ENCODE measurements around the gene B4GALT5.

The B4GALT5 gene

GRCh38 chr20:49682278-49682677 lies 31.4 kb downstream of the B4GALT5 start:
- Histone ChIP-seq H3K4me1 (ENCODE audit: insufficient read depth, low read length, poor library complexity, severe bottlenecking) (peaks cover 22% of the 10 kb centered on the region), H3K4me2 (ENCODE audit: low read depth, low read length, poor library complexity, severe bottlenecking) (no peak overlapping the region), H3K4me3 (ENCODE audit: low read length, poor library complexity, severe bottlenecking) (no peak overlapping the region), H4K20me1 (ENCODE audit: insufficient read depth, low read length, poor library complexity, severe bottlenecking) (peaks cover 6% of the 10 kb centered on the region), H3F3A (ENCODE audit: low read depth) (no peaks in the 10 kb centered on the region), H3K9me2 (replicated peaks; ENCODE audit: low read depth, low read length) (no peaks in the 10 kb centered on the region), H2AFZ (ENCODE audit: low read length) (no peak overlapping the region), H3K36me3 (ENCODE audit: insufficient read depth, low read length) (no peaks in the 10 kb centered on the region), H3K9me3 (ENCODE audit: insufficient read depth, low read depth, low read length) (no peaks in the 10 kb centered on the region), H3K79me2 (ENCODE audit: insufficient read depth, low read length) (peaks cover 58% of the 10 kb centered on the region), H3K9ac (ENCODE audit: low read depth, low read length, poor library complexity, severe bottlenecking) (no peak overlapping the region), H3K27me3 (ENCODE audit: insufficient read depth, low read length, poor library complexity, severe bottlenecking) (no peaks in the 10 kb centered on the region)
- TF ChIP-seq, protein P1, sequence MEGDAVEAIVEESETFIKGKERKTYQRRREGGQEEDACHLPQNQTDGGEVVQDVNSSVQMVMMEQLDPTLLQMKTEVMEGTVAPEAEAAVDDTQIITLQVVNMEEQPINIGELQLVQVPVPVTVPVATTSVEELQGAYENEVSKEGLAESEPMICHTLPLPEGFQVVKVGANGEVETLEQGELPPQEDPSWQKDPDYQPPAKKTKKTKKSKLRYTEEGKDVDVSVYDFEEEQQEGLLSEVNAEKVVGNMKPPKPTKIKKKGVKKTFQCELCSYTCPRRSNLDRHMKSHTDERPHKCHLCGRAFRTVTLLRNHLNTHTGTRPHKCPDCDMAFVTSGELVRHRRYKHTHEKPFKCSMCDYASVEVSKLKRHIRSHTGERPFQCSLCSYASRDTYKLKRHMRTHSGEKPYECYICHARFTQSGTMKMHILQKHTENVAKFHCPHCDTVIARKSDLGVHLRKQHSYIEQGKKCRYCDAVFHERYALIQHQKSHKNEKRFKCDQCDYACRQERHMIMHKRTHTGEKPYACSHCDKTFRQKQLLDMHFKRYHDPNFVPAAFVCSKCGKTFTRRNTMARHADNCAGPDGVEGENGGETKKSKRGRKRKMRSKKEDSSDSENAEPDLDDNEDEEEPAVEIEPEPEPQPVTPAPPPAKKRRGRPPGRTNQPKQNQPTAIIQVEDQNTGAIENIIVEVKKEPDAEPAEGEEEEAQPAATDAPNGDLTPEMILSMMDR (conservative IDR thresholded peaks at IDR 0.05; ENCODE audit: low read length) = no peak
- TF ChIP-seq EZH2phosphoT487 (IDR thresholded peaks at IDR 0.05; ENCODE audit: borderline replicate concordance) = no peak

- H3K9me2 ChIP-seq (replicated peaks; ENCODE audit: low read depth, low read length) = no peaks in the 10 kb centered on the region
- H3K79me2 ChIP-seq (ENCODE audit: insufficient read depth, low read length) = peaks cover 54% of the 10 kb centered on the region
- H3K9ac ChIP-seq (ENCODE audit: low read depth, low read length, poor library complexity, severe bottlenecking) = no peak overlapping the region
- H3K27me3 ChIP-seq (ENCODE audit: insufficient read depth, low read length, poor library complexity, severe bottlenecking) = no peaks in the 10 kb centered on the region
- H3K4me1 ChIP-seq (ENCODE audit: insufficient read depth, low read length, poor library complexity, severe bottlenecking) = peaks cover 27% of the 10 kb centered on the region
- H4K20me1 ChIP-seq (ENCODE audit: insufficient read depth, low read length, poor library complexity, severe bottlenecking) = peaks cover 6% of the 10 kb centered on the region
- no peak overlapping the region for H3K4me3 ChIP-seq (ENCODE audit: low read length, poor library complexity, severe bottlenecking)
- H3K9me3 ChIP-seq (ENCODE audit: insufficient read depth, low read depth, low read length) = no peaks in the 10 kb centered on the region
- H3K36me3 ChIP-seq (ENCODE audit: insufficient read depth, low read length) = no peaks in the 10 kb centered on the region
- no peak for TF ChIP-seq EZH2phosphoT487 (IDR thresholded peaks at IDR 0.05; ENCODE audit: borderline replicate concordance)
- TF ChIP-seq, protein P1 (conservative IDR thresholded peaks at IDR 0.05; ENCODE audit: low read length) = no peak
- H2AFZ ChIP-seq (ENCODE audit: low read length) = no peak overlapping the region
- no peaks in the 10 kb centered on the region for H3F3A ChIP-seq (ENCODE audit: low read depth)
- H3K4me2 ChIP-seq (ENCODE audit: low read depth, low read length, poor library complexity, severe bottlenecking) = no peak overlapping the region
Observed at GRCh38 chr20:49681850-49682216, 31.8 kb downstream of the B4GALT5 start.

GRCh38 chr20:49680484-49680883 lies 33.2 kb downstream of the B4GALT5 start:
- H3K4me1 ChIP-seq (ENCODE audit: insufficient read depth, low read length, poor library complexity, severe bottlenecking) = peaks cover 33% of the 10 kb centered on the region
- peaks cover 4% of the 10 kb centered on the region for H4K20me1 ChIP-seq (ENCODE audit: insufficient read depth, low read length, poor library complexity, severe bottlenecking)
- H3K79me2 ChIP-seq (ENCODE audit: insufficient read depth, low read length) = peaks cover 50% of the 10 kb centered on the region
- H3K4me2 ChIP-seq (ENCODE audit: low read depth, low read length, poor library complexity, severe bottlenecking) = no peak overlapping the region
- TF ChIP-seq, protein P1 (conservative IDR thresholded peaks at IDR 0.05; ENCODE audit: low read length) = no peak
- no peak for TF ChIP-seq EZH2phosphoT487 (IDR thresholded peaks at IDR 0.05; ENCODE audit: borderline replicate concordance)
- H3K9me3 ChIP-seq (ENCODE audit: insufficient read depth, low read depth, low read length) = no peaks in the 10 kb centered on the region
- no peak overlapping the region for H2AFZ ChIP-seq (ENCODE audit: low read length)
- H3K9ac ChIP-seq (ENCODE audit: low read depth, low read length, poor library complexity, severe bottlenecking) = no peak overlapping the region
- no peaks in the 10 kb centered on the region for H3K9me2 ChIP-seq (replicated peaks; ENCODE audit: low read depth, low read length)
- no peaks in the 10 kb centered on the region for H3K36me3 ChIP-seq (ENCODE audit: insufficient read depth, low read length)
- H3K4me3 ChIP-seq (ENCODE audit: low read length, poor library complexity, severe bottlenecking) = no peak overlapping the region
- peaks cover 3% of the 10 kb centered on the region; the same call in 1 of the 2 replicates for H3F3A ChIP-seq (ENCODE audit: low read depth)
- H3K27me3 ChIP-seq (ENCODE audit: insufficient read depth, low read length, poor library complexity, severe bottlenecking) = no peaks in the 10 kb centered on the region

Measured in Loucy (cell line).